Measurements from ENCODE around the gene MPC1.
A peak's percentile ranks its signal among the peaks of the same experiment; 100 is the strongest.

The MPC1 gene

DNA sequence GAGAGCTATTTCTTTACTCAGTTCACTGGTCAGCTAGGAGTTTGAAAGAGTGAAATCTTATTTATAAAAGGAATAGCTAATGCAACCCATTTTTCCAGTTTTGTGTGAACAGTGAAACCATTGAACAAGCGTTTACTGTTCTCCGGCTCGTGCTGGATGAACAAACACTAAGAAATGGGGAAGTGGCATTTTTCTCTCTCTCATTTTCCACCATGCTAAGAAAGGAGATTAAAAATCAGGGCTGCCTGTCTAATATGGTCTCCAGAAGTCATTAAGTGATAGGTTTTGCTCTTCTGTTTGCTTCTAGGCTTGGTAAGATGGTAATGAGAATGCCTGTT, 39.6 kb downstream of the MPC1 start:
- no peak for DNase-seq

DNA sequence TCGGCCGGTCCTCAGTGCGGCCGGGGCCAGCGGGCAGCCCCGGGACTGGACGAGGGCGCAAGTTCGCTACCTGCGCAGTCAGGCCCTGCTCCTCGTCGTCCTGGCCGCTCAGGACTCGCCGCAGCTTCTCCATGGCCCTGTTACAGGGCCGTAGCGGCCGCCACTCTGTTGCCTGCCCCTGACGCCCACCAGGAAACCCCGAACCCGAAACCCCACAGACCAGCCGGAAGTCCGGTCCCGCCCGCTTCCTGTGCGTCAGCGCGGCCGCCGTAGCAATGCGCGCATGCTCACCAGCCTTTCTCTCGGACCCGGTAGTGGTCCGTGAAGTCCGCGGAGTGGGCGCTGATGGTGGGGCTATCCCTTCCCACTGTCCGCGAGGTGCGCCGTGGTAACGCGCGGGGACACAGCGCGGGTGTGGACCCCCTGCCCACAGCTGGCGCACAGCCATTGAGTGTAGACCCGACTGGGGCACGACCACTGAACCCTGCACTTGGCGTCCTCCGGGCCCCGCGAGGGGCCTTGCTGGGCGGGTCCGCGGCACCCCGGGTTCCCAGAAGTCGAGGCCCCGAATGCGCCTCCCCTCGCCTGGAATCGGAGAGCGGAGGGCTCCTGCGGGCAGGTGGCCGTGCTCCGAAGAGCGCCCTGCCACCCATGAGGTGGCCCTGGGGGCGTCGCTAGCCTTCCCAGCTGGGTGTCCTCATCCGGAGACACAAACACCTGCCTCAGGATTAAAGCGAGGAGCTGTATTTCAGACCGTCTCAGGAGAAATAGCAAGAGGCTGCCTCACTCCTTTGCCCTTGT, 40.2 kb downstream of the MPC1 start, which contains the start of gene SFT2D1:
Gene SFT2D1, minus strand, starts transcription at position 197 of the 801 bp plus-strand sequence. Its CDS starts 64 bp downstream, at position 133.
- peak; percentile 82 for DNase-seq

DNA sequence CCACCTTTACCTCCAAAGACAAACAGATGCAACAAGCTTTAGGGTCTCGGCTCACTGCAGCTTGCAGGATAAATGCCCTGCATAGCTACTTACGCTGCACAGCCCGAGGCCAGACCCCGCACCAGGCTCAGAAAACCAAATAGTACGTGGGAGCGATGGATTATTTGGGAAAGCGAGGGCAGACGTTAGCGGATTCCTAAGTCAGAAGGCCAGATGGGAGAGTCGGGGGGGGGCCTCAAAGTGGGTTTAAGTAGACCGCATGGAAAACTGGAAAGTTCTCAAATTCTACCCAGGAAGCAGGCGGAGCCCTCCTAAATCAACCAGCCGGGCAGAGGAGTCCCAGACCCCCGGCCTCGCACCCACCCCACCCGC, 40.8 kb downstream of the MPC1 start:
- peak; percentile 10 for DNase-seq

DNA sequence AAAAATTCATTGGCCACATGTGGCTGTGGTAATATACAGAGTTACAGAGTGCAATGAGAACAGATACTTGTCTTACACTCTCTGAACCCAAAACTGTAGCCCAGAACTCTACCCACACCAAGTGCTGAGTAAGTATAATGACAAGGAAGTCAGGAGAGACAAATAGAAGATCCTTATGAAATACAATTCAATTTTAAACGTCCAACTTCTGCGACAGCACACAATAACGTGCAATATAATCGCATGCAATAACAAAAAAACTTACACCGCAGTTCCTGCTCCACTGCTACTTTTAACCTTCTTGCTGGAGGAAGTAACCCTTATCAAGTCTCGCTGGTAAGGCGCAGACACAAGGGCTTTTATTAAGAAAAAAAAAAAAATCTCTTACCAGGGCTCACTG, 41.3 kb downstream of the MPC1 start:
- no peak for DNase-seq

DNA sequence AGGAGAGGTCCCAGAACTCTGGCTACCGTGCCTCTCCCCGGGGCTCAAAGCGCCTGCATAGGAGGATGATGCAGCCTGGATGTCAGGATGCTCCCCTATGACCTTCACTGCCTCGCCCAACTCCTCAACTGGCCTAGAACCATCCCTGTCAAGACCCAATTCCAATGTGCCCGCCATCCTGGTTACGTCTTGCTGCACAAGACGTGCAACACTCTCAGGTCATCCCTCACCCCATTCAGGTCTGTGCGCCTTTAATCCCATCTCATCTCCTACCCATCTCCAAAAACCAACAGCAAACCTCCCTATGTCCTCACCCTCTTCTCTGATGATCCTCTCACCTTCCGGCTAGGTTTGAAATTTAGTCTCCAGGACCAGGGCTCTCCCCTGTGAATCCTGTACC, 43.9 kb downstream of the MPC1 start:
- no peak for DNase-seq

DNA sequence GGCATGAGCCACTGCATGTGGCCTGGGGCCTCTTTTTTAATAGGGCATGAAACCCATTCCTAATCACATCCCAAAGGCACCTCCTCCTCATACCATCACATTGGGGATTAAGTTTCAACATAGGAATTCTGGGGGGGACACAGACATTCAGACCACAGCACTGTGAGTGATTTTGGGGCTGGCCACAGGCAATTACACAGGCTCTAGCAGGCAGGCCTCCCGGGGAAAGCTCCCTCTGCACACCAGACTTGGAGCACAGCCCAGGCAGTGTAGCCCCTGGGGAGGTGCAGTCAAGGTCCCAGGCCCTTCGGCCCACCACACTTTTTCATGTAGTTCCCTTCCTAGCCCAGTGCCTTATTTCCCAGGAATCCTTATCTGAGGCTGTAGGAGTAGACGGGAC, 45.9 kb downstream of the MPC1 start:
- DNase-seq, result no peak

- no peak for DNase-seq
These were observed 47.1 kb downstream of the MPC1 start for GRCh38 chr6:166335378-166336302.

GRCh38 chr6:166334878-166335277, 47.9 kb downstream of the MPC1 start:
- no peak for DNase-seq

DNA sequence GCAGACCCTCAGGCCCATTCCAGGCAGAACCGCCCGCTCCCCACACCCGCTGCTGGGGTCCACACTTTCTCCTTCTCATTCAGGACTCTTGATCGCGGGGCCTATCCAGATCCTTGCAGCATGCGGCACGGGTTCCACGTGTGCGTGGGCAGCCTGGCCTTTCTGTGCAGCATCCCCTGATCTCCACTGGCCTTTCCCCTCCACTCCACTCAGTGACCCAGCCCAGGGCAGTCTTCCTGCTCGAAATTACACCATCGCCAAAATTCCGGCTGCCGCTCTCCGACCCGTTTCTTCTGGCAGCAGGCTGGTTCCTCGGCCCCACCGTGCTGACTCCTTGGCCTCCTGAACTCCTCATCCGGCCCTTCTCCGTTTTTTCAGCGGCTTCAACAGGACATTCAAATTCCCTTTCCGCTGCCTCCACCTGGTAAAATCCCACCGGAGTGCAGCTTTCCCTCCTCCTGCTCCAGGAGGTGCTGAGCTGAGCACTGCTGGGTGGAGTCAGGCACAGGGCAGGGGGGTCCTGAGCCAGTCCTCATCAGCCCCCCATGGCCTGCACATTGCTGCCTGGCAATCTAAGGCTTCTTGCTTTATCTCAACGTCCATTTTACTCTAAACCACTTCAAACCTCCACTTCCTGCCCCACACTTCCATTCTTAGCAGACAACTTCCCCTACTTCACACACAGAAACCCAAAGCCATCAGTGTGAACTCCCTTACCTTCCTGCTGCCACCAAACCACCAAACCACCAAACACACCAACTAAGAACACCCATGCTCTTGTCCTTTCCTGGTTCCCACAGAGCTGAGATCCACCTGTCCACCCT, 49.4 kb downstream of the MPC1 start:
- DNase-seq, result no peak

- DNase-seq, result no peak
These were observed 51.0 kb downstream of the MPC1 start for GRCh38 chr6:166331503-166332415.

- peak; percentile 8 for DNase-seq
These were observed 52.1 kb downstream of the MPC1 start for GRCh38 chr6:166330612-166331011.

GRCh38 chr6:166325383-166326042, 57.2 kb downstream of the MPC1 start:
- no peak for DNase-seq

- DNase-seq, result no peak
These were observed 59.3 kb downstream of the MPC1 start for GRCh38 chr6:166323395-166323794.

- no peak for DNase-seq
These were observed 63.8 kb downstream of the MPC1 start for GRCh38 chr6:166318649-166319600.

DNA sequence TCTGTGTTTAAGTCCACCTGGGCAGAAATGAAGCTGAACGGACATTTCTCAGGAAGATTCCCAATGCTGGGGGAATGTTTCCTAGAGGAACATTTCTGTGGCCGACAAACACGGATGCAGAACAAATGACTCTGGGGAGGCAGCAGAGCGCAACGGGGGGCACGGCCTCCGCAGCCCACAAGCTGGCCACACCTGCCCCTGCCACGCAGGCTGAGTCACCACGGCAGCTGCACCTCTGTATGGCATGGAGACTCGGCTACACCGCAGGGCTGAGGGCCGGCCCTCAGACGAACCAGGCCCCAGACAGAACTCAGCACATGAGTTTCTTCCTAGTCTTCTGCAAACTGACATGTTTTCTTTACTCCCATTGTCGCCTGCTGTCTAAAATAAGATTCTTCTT, 64.5 kb downstream of the MPC1 start:
- no peak for DNase-seq

DNA sequence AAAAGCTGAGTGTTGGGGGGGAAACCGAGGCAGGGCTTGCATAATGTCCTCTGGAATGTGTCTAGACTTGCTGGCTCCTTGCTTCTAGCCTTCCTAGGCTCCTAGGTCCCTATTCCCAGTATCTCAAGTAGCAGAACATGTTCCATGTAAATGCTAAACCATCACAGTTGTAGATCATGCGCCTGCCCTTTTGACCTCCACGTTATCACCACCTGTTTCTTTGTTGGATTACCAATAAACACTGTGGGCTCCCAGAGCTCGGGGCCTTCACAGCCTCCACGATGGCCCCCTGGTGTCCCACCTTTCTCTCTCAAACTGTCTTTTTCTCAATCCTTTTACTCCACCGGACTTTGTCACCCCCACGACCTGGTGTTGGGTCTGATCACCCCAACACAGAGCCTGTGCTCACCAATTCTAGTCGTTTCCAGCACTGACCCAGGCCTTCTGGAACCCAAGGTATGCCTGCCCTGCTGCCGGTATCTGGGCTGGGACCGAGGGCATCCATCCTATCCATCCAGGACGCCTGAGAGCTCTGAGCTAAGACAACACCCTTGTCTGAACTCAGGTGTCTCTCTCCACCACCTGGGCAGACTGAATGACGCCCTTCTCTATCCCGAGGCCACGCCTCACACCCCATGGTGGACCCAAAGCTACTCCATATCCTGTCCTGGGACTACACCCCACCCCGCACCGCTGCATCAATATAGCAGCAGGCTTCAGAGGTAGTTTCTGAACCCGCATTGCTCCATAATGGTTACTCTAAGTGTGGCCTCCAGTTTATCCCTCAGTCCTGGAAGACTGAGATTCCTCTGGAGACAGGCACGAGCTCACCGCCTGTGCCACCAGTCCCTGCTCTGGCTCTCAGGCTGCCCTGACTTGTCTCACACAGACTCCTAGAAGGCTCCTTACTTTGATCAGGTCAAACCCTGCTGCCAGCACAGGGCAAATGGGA, 65.2 kb downstream of the MPC1 start:
- no peak for DNase-seq

DNA sequence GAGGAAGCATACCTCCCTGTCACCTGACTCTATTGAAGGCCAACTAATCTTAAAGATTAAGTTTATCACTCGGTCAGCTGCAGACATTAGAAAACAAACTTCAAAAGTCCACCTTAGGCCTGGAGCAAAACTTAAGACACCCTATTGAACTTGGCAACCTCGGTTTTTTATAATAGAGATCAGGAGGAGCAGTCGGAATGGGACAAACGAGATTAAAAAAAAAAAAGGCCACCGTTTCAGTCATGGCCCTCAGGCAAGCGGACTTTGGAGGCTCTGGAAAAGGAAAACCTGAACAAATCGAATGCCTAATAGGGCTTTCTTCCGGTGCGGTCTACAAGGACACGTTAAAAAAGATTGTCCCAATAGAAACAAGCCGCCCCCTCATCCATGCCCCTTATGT, 67.3 kb downstream of the MPC1 start:
- DNase-seq, result no peak

Data from fibroblast of skin of abdomen (primary cell).